NCI-H1092 treated with DMSO at 0.1 percent for 48 hours (cell line): ENCODE results near the gene NHERF1.

Source experiments
- DNase-seq: peaks from one replicate; lab custom pipeline; 2025; lab: John Stamatoyannopoulos, UW

NHERF1 gene

DNA sequence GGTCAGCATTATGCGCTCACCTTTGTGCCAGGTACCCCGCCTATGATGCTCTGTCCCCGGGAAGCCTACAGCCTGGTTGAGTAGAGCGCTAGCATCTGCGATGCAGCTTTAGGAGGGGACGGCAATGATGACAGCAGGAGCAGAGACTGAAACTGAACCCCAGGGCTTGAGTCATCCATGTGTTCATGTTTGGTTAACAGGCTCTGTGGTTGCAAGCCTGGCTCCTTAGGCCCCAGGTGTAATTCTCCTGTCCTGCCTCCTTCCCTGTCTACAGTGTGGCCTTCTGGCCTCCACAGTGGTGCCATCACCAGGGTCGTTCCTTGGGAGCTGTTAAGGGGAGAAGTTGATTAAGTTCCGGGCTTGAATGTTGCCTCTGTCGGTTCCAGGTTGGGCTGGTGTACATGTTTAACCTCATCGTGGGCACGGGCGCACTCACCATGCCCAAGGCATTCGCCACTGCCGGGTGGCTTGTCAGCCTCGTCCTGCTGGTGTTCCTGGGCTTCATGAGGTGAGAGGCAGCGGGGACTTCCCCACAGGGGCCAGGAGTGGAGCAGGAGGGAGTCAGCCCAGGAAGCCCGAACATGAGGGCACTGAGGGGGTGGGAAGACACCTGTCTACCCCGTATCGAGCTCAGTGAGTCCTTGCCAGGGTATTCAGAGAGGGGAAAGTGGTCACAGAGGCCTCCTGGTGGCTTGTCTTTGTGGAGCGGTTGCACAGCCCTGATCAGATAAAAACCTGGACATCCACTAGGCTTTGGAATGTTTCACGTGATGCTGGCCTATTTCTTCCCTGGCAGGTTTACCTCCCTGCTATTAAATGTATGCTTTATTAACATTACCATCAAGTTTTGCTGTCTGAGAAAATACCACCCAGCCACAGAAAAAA lies 36.9 kb downstream of the NHERF1 start:
- DNase-seq = no peak

DNA sequence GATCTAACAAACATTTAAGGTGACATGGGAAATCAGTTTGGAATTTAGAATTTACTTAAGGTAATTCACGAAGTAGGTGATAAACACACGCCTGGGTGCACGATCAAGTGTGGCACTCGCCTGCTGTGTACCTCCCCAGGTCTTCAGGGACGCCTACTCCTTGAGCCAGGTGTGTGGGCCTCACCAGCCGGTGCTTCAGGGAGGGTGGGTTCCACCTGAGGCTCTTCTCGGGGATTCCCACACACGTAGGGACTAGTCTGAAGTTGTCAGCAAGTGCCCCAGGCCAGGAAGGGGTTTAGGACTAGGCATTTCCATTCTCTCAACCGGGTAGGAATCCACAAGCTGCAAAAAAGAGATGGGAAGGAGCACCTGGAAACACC lies 37.5 kb downstream of the NHERF1 start:
- no peak for DNase-seq

DNA sequence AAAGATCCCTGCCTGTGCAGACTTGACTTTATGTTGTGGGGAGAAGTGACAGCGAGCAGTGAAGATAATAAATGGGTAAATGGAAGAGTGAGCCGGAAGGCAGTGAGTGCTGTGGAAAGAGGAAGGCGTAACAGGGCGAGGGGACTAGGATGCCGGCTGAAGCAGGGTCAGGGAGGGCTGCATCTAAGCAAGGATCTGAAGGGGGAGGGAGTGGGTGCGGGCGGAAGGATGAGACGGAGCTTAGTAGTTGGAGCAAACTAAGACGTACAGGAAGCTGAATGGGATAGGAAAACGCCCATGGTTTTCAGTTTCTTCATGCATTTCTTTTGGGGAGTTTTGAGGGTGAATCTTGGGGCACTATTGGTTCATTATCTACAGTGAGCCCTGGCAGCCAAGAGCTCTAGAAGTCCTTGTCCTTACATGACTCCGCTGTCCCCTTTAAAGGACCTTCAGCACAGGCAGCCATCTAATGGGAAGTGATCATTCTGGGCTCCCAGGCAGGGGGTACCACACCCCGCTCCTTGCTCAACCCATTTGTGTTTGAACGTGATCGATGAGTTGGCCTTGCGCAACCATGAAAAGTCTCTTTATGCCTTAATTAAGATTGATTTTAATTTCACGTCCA lies 38.1 kb downstream of the NHERF1 start:
- no peak for DNase-seq

DNA sequence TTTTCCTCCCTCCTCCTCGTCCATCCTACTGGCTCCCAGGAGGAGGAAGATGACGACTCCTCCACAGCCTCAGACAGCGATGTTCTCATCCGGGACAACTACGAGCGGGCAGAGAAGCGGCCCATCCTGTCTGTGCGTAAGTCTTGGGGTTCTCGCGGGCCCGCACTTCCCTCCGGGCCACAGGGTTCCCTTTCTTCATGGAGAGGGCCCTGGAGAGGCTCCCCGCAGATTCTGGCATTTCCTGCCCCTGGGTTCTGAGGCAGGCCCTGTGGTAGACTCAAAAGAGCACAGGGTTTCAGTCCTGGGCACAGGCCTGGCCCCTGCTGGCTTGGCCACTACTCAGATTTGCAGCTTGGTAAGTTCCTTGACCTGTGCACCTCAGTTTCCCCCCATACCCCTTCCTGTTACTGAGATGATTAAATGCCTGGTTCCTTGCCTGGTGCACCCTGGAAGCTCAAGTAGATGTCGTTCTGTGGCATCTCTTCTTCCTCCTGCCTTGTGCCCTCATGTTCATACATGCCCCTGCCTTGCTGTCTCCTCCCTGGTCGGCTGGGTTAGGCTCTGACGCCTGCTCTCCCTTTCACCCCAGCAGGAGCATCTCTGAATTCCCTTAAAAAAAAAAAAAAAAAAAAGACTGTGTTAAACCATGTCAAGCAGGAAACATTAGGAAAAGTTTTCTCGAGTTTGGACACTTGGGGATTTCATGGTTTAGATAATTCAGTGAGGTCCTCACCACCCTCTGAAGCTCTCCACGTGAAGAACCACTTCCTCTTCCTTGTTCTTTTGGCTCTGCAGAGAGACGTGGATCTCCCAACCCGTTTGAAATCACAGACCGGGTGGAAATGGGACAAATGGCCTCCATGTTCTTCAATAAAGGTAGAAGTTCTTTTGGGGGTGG lies 42.0 kb downstream of the NHERF1 start:
- DNase-seq = no peak

DNA sequence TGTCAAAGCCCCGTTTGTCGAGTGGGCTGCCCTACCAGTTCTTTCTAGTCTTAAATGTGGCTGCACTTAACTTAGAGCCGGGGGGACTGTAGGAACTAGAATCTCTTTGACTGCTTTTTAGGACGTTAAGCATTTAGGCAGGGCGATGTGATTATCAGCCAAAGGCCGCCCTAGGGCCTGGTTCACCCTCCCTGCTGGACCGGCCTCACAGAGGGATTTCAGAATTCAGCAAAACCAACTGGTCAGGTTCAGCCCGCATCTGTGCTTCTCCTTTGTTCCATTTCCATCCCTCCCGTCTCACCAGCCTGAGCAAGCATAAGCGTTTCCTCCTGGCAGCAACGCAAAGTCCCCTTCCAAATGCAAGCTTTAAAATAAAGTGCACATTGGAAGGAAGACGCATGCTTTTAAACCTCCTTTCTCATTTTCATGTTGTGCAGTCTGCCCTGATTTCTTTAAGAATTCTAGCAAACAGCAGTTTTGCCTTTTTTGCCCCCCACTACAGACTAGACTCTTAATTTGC lies 44.2 kb downstream of the NHERF1 start:
- DNase-seq = no peak

DNA sequence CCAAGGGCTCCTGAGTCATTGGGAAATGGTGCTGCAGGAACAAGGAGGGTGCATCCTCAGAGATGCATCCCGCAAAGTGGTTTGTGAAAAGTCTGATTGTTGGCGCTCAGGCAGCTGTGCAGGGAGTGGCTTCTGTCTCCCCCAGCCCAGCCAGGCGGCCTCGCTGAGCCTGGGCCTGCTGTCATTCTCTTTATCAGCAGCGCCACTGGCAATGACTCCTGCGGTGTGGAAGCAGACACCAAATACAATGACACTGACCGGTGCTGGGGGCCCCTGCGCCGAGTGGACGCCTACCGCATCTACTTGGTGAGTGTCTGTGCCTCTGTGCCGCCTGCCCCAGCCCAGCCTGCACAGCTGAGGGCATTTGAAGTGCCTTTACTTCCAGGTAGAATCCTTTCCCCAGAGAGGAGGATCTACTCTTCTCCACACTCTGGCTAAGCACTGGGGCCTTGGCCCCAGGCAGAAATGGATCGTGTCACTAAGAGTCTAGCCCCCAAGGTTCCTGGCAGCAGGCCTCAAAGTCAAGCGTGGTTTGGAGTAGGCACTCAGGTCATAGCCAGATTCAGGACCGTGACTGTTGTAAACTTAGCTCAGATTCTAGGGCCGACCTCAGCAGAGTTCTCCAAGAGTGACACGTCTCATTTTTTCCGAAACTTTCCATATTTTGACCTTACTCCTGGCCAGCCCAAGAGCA lies 47.0 kb downstream of the NHERF1 start:
- no peak for DNase-seq

DNA sequence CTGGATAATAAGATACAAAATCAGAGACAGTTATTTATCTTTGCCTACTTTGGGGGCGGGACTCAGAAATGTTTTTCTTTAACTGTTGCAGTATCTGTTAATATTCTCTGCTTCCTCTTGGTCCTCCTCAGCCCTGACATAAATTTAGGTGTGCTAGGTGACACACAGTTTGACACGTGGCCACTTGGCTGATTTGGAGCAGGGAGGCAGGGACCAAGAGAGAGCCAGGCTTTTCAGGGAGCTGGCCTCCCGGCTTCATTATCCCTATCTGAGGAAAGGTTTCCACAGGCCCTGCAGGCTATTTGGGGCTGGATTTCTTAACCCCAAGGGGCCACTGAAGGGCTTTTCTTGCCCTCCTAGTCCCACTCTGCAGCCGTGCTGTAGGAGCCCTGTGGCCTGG lies 47.8 kb downstream of the NHERF1 start:
- no peak for DNase-seq

DNA sequence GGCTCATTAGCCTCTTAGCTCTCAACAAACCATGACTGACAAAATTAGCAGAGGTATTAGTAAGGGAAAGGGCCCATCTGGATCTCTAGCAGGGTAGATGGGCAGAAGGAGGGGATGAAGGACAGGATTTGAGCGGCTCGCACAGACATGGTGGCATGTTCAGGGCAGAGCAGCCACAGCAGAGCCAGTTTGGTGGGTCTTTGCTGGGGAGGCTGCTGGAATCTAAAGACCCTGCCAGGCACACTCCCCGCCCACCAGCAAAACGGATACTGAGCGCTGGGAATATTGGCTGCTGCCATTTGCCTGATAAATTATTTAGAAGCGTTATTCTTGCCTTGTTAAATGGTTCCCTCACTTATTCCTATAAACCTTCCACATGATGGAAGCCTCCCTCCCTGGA lies 48.4 kb downstream of the NHERF1 start:
- DNase-seq = no peak

DNA sequence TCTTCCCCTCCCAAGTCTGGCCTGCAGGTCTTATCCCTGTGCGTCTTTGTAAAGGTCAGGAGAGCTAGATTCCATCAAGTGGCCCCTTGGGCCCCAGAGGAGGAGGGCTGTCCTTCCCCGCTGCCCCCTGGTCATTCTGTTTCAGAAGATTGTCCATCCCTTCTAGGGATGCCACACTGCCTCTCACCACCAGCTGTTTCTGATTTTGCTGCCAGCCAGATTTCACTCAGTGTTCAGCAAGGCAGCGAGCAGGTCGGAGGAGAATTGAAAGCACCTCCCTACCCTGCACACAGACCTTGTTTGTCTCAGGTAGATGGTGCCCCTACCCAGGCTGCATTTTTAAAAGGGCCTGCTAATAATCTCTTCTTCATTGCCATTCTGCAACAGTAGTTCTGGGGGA lies 49.4 kb downstream of the NHERF1 start:
- no peak for DNase-seq

DNA sequence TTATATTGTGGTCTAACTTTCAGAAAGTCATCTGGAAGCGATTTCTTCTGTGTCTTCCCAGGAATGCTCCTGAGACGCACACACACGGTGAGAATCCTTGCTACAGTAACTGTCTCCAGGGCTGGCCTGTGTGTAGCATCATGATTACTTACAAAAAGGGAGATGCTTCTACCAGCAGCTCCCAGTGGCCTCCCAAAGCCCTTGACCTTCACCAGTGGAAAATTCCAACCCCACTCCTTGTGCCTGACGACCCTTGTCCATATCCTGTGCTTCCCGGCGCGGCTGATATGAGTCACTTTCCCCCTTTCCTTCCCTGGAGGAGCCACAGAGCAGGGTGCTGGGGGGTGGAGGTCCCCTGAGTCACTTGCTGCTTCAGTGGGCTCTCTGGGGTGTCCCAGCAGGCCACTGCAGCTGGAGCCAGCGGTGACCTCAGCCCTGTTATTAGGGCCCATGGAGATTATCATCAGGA lies 49.8 kb downstream of the NHERF1 start:
- no peak for DNase-seq

DNA sequence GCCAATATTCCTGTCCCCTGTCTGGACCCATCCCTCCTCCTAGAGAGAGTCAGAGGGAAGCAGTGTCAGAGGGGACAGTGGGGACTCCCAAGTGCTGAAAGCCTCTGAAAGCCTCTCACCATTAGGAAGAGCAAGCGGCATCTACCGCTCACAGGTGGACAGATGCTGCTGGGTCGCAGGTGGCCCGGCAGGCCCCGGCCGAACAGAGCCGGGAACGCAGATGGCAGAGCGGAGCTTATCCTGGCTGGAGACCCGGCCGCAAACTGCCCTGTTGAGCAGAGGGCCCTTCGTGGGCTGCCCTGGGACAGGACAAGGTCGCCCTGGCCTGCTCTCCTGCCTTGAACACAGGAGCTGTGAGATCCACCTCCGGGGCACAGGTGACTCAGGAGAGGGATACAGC lies 50.7 kb downstream of the NHERF1 start:
- DNase-seq = no peak

DNA sequence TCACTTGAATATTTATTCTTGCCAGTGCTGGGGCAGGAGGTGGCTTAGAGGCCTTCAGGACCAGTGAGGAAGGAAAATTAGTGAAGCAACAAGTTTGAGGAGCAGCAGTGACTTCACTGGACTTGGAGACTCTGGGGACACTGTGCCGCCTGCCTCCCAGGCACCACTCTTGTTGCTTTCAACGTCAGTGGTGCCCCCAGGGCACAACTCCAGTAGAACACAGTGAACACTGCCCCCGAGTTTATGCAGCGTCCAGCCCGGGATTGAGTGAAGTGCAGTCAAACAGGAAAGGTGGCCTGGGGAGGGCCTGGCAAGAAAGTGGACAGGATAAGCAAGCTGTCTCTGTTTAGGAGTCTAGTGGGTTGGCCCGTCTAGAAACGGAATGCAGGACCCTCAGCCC lies 52.1 kb downstream of the NHERF1 start:
- no peak for DNase-seq

DNA sequence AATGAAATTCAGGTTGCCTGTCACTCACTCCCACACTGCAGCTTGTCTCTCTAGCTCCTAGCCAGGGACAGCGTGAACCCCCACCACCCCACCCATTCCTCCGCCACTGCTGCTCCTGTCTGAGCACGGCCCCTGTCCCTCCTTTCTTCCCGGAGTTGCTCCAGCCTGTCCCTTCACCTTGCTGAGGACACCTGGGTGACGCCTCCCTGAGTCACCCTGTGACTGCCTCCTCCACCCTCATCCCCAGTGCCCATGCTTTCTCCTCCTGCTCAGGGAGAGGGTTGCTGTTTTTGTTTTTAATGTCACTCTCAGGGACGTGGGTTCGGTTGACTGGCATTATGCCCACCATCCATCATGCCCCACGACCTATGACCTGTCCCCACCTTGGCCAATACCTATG lies 53.5 kb downstream of the NHERF1 start:
- DNase-seq = no peak

DNA sequence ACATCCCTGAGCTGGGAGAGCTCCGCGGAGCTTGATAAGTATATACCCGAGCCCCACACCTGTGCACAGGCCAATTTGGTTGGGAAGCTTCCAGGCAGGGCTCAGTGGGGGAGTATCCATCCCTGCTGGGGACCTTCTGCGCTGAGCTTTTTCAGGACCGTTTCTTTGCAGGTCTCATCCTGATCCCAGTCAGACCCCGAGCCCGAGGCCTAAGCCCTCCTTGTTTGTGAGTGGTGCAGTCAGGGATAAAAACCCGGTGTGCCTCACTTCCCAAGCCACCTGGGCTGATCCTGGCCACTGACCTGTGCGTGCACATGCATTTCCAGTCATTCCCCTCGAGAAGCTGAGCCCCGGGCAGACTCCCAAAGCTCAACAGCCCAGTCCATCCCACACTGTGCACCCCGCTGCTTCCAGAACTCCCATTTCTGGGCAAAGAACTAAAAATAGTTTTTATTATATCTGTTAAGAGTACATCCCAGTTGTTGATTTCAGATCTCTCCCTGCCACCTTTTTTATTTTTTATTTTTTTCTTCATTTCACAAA lies 55.0 kb downstream of the NHERF1 start:
- DNase-seq = no peak

DNA sequence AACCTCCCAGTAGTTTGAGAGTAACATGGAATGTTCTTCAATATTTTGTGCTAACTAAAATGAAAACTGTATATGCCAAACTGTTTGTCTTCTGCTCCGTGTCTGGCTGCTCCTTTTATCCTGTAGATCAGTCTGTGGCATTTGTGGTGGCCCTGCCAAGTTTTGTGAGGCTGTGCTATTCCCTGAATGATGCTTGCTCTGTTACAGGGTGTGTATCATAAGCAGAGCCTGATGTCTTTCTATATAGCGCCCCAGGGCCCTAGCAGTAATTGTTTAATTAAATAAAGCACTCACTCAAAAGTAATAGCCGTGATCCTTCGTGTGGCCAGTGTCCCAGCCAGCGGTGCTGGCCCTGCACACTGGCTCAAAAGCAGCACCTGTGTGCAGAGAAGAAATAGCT lies 55.5 kb downstream of the NHERF1 start:
- no peak for DNase-seq

DNA sequence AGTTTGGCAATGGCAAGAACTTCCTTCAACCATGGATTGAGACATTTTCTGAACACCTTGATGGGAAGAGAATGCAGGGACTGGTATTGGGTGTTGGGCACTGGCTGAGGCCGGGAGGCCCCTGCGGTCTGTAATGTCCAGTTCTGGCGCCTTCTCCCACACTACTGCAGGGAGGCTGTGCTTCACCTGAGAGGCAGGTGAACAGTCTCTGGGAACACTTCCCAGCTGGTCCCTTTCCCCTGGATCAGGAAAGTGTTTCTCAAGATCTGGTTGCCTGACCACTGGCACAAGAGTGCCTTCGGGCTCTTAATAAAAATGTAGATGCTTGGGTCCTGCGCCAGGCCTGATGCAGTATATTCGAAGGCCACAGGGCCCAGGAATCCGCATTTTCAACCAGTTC lies 56.3 kb downstream of the NHERF1 start:
- no peak for DNase-seq

DNA sequence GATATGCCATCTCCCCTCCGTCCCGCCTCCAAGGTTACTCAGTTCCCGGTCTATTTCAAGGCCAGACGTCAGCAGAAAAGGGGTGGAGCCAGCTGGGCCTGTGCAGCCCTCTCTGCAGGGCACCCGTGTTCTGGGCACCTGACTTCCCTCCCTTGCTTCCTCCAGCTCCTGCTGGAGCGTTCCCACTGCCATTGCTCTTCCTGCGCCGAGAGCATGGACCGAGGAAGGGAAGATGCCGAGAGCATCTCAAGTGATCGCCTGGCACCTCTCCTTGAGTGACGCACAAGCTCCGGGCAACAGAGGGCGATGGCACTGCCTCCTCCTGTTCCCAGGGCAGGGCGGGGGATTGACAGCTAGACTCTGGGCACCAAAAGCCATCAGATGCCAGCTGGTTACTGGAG lies 57.2 kb downstream of the NHERF1 start:
- no peak for DNase-seq

DNA sequence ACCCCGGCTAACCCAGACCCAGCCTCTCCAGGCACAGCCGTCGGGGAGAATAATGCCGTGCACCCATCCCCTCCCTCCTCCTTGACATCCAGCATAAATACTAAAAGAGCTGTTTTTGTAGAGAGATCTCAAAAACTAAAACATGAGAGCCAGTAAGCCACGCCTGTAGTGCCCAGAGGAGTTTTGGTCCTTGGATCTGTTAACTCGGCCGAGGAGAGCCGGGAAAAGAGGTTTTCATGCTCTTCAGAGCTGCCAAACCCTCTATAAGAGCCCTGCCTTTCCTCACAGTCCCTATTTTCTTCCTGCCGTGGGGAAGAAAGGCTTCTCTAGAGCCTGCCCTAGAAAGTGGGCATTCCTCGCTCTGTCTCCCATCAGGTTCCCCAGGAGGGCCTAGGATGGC lies 57.9 kb downstream of the NHERF1 start:
- DNase-seq = no peak

DNA sequence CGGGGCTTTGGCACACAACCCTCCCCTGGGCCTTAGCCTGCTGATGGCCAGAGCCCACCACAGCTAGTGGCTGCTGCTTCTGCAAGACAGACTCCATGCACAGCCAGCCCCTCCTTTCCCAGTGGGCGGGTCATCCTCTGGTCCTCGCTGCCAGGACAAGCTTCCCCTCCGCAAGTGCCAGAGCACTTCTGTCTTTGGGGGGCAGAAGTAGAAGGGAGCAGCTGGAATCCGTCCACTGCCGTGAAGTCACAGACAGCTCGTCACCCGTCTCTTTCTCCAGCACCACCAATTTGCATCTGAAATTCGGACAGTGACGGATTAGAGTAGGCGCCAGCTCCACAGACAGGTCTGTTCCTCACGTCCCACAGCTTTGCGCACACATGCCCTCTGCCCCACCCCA lies 59.0 kb downstream of the NHERF1 start:
- DNase-seq = no peak

DNA sequence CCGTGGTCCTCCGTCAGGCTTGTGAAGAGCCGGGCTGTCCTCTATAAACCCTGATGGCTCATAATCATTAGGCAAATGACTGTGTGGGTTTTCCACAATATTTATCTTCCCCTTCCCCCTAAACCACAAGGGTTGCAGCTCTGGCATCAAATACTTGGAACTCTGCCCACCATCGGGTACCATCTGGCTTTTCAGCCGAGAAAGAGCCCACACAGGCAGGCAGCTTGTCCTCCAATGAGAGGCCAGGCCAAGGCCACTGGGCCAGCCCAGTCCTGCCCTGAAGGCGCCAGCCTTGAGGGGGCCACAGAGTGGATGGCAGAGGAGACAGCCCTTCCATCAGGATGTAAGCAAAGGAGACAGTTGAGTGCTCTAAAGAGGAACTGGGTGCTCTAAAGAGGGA lies 59.5 kb downstream of the NHERF1 start:
- peak; percentile 23 for DNase-seq

DNA sequence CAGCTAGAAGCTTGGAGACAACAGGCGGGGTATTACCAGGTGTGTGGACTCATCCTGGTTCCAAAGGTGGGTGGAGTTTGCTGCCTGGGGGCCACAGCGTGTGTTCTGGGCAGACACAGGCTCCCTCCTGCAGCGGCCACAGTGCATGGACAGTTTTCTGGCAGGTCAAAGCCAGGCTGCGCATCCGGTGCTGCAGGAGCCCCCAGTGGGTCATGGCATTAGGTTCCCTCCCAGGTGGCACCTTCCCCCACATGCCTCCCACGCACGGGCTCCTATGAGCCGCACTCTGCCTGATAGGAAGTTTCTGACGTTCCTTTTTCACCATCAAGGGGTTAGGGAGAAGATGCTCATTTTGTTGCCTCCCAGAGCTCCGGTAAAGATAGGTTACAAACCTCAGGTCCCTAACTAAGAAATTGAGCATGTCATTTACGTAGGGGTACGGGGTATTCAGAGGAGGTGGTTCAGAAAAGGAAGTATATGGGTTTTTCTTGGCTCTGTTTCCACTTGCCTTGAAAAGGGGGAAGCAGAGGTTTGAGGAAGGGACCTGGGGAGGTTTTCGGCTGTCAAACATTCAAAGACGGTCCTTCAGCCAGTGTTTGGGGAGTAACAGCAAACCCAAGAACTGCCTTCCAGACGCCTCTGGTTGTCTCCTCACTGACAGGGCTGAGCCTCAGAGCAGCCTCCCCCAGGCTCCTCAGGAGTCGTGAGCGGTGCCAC lies 60.4 kb downstream of the NHERF1 start:
- no peak for DNase-seq
